NT2/D1 (cell line): Measurements from ENCODE around the gene ZNF660.

Experiments
- SUZ12 ChIP-seq: IDR thresholded peaks from 2 replicates; pipeline ENCODE4 v1.6.1; 2011; ENCODE audit not compliant: insufficient read length, insufficient read depth; ENCODE audit errors: extremely low read depth
- YY1 ChIP-seq: IDR thresholded peaks from 2 replicates; pipeline ENCODE4 v1.6.1; 2011; ENCODE audit not compliant: insufficient read length, insufficient read depth
- ZNF274 ChIP-seq: IDR thresholded peaks from 2 replicates; pipeline ENCODE4 v1.6.1; 2011; ENCODE audit warnings: mild to moderate bottlenecking, low read depth, low read length

GRCh38 chr3:44561076-44561475 is 23.7 kb upstream of the ZNF660 start:
- no peak for TF ChIP-seq YY1
- no peak for TF ChIP-seq ZNF274
- no peak for TF ChIP-seq SUZ12
